Measurements from ENCODE around the gene ADAMTSL5. TPM values are rescaled to one million over a fixed set of nuclear protein-coding genes. Genes with fewer than 3 reads are reported as not detected.

Gene ADAMTSL5
- total RNA-seq, 1 experiment from 2014 or later, result 9.6 TPM

DNA sequence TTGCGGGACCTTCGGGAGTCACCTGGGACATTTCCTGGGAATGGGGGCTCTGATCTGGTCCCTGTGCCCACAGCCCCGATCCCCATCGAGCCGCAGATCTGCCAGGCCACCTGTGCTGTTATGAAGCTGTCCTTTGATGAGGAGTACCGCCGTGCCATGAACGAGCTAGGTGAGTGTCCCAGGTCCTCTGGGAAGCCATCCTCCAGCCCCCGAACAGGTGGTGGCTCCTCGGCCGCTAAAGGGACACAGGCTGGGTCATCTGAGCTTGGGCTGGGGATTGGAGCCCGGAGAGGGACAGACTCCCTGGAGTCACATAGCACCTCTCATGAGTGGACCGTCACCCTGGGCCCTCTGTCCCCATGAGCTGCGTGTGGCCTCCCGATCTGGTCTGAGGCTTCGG is 54.9 kb downstream of the ADAMTSL5 start:
- peaks cover 58% of the 10 kb centered on the region for H3K27me3 Mint-ChIP-seq (ENCODE audit: unreplicated experiment)
- CTCF ChIA-PET, result interaction anchor here (0.5 to 0.7 kb wide), 2 partner anchors 427 to 1526 kb away, joined by 3 read pairs; partner anchors contain the start of gene ABHD17A

DNA sequence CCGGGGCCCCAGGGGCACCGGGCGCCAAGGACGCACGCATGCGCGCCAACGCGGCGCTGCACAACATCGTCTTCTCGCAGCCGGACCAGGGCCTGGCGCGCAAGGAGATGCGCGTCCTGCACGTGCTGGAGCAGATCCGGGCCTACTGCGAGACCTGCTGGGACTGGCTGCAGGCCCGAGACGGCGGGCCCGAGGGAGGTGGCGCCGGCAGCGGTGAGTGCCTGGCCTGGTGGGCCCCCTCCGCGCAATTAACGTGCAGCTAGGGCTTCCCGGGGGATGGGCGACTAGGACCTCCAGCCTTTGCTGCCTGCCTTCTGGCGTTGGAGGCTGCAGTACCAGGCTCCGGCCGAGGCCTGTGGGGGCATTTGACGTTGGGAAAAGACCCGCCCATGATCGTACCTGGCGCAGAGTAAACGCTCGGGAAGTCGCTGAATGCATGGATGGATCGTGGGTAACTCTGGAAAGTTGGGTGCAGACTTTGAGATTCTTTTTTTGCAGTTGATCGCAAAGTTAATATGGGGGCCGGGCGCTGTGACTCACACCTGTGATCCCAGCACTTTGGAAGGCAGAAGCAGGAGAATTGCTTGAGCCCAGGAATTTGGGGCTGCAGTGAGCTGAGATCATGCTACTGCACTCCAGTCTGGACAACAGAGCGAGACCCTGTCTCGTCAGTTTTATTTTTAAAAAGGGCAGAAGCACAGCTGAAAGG is 55.6 kb downstream of the ADAMTSL5 start:
- H3K27ac Mint-ChIP-seq (ENCODE audit: unreplicated experiment), result no peak overlapping the region
- intact Hi-C loops (cut with micrococcal nuclease; ENCODE audit: unreplicated experiment), result no loop called here
- H3K36me3 Mint-ChIP-seq (ENCODE audit: insufficient read depth, unreplicated experiment), result peaks cover 25% of the 10 kb centered on the region
- no peak for DNase-seq
- no peak overlapping the region for H3K4me3 Mint-ChIP-seq (ENCODE audit: low read depth, unreplicated experiment)
- CTCF ChIA-PET, result no interaction called here
- no TSS peak for BruUV-seq (replicated peaks)
- H3K4me1 Mint-ChIP-seq (ENCODE audit: low read depth, unreplicated experiment), result no peaks in the 10 kb centered on the region
- H3K27me3 Mint-ChIP-seq (ENCODE audit: unreplicated experiment), result peaks cover 65% of the 10 kb centered on the region
- TF ChIP-seq, protein P1, sequence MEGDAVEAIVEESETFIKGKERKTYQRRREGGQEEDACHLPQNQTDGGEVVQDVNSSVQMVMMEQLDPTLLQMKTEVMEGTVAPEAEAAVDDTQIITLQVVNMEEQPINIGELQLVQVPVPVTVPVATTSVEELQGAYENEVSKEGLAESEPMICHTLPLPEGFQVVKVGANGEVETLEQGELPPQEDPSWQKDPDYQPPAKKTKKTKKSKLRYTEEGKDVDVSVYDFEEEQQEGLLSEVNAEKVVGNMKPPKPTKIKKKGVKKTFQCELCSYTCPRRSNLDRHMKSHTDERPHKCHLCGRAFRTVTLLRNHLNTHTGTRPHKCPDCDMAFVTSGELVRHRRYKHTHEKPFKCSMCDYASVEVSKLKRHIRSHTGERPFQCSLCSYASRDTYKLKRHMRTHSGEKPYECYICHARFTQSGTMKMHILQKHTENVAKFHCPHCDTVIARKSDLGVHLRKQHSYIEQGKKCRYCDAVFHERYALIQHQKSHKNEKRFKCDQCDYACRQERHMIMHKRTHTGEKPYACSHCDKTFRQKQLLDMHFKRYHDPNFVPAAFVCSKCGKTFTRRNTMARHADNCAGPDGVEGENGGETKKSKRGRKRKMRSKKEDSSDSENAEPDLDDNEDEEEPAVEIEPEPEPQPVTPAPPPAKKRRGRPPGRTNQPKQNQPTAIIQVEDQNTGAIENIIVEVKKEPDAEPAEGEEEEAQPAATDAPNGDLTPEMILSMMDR (IDR thresholded peaks at IDR 0.05; ENCODE audit: unreplicated experiment), result no peak
- no peaks in the 10 kb centered on the region for H3K9me3 Mint-ChIP-seq (ENCODE audit: low read depth, unreplicated experiment)

More for the DNA sequence above, 54.9 kb downstream of the ADAMTSL5 start:
- Mint-ChIP-seq H3K9me3 (ENCODE audit: low read depth, unreplicated experiment) (no peaks in the 10 kb centered on the region), H3K4me3 (ENCODE audit: low read depth, unreplicated experiment) (no peak overlapping the region), H3K27ac (ENCODE audit: unreplicated experiment) (no peak overlapping the region), H3K4me1 (ENCODE audit: low read depth, unreplicated experiment) (no peaks in the 10 kb centered on the region), H3K36me3 (ENCODE audit: insufficient read depth, unreplicated experiment) (peaks cover 25% of the 10 kb centered on the region)
- no peak for DNase-seq
- intact Hi-C loops (cut with micrococcal nuclease; ENCODE audit: unreplicated experiment), result no loop called here
- BruUV-seq (replicated peaks), result no TSS peak
- TF ChIP-seq, protein P1 (IDR thresholded peaks at IDR 0.05; ENCODE audit: unreplicated experiment), result no peak

DNA sequence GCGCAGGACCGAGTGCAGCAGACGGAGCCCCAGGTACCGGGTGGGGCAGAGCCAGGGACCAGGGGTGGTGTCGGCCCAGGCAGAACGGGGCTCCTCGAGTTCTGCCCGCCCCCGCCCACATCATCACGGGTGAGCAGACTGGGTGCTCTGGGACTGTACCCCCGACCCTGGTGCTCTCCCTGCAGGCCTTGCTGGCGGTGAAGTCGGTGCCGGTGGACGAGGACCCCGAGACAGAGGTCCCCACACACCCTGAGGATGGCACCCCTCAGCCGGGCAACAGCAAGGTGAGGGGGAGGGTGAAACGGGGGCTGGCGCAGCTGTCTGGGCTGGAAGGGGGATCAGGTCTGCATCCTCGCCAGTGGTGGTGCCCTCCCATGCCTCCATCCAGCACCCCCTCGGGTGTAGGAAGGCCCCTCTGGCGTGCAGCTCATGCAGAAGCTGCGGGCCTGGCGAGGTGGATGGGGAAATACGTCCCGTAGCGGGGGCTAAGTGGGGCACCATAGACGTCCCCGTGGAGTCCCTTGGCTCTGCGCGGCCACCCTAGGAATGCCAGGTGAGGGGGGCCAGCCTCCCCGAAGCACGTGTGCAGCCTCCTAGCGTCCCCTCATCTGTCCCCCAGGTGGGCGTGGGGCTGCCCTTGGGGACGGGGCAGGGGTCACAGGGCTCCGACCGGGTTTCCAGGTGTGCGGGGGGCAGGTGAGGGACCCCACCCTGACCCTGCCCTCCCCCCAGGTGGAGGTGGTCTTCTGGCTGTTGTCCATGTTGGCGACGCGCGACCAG is 56.5 kb downstream of the ADAMTSL5 start:
- CTCF ChIA-PET, result no interaction called here
- TF ChIP-seq, protein P1 (IDR thresholded peaks at IDR 0.05; ENCODE audit: unreplicated experiment), result no peak
- Mint-ChIP-seq H3K4me3 (ENCODE audit: low read depth, unreplicated experiment) (peak overlapping the region; percentile 30), H3K36me3 (ENCODE audit: insufficient read depth, unreplicated experiment) (peaks cover 25% of the 10 kb centered on the region), H3K27ac (ENCODE audit: unreplicated experiment) (peak overlapping the region; percentile 76), H3K27me3 (ENCODE audit: unreplicated experiment) (peaks cover 74% of the 10 kb centered on the region), H3K4me1 (ENCODE audit: low read depth, unreplicated experiment) (no peaks in the 10 kb centered on the region), H3K9me3 (ENCODE audit: low read depth, unreplicated experiment) (no peaks in the 10 kb centered on the region)
- intact Hi-C loops (cut with micrococcal nuclease; ENCODE audit: unreplicated experiment), result no loop called here
- no peak for DNase-seq
- BruUV-seq (replicated peaks), result no TSS peak

- TF ChIP-seq, protein P1 (IDR thresholded peaks at IDR 0.05; ENCODE audit: unreplicated experiment), result no peak
- Mint-ChIP-seq H3K27ac (ENCODE audit: unreplicated experiment) (peak overlapping the region; percentile 76), H3K36me3 (ENCODE audit: insufficient read depth, unreplicated experiment) (peaks cover 25% of the 10 kb centered on the region), H3K27me3 (ENCODE audit: unreplicated experiment) (peaks cover 82% of the 10 kb centered on the region), H3K4me1 (ENCODE audit: low read depth, unreplicated experiment) (no peaks in the 10 kb centered on the region), H3K4me3 (ENCODE audit: low read depth, unreplicated experiment) (peak overlapping the region; percentile 30), H3K9me3 (ENCODE audit: low read depth, unreplicated experiment) (no peaks in the 10 kb centered on the region)
- intact Hi-C loops (cut with micrococcal nuclease; ENCODE audit: unreplicated experiment), result no loop called here
- DNase-seq, result peak; percentile 66
- CTCF ChIA-PET, result interaction anchor here (0.7 kb wide), 1 partner anchor 547 kb away, joined by 3 read pairs; no protein-coding TSS in a partner anchor
- no TSS peak for BruUV-seq (replicated peaks)
These were observed 57.3 kb downstream of the ADAMTSL5 start for GRCh38 chr19:1455336-1456120.
